Right forelimb (tissue), 1 donor: ENCODE measurements around the gene CRAMP1.

Experiments used
- DNase-seq: peaks from one replicate; pipeline ENCODE4 v3.0.0-alpha.2; 2018

The CRAMP1 gene

GRCh38 chr16:1638757-1639156 lies 26.6 kb downstream of the CRAMP1 start:
- no peak for DNase-seq

- no peak for DNase-seq
Measured at GRCh38 chr16:1639282-1639681, 27.1 kb downstream of the CRAMP1 start.

GRCh38 chr16:1639860-1640259 lies 27.7 kb downstream of the CRAMP1 start:
- DNase-seq = no peak

- DNase-seq = no peak
Measured at GRCh38 chr16:1640261-1640941, 28.2 kb downstream of the CRAMP1 start.

GRCh38 chr16:1641261-1641660 lies 29.1 kb downstream of the CRAMP1 start:
- DNase-seq = no peak

GRCh38 chr16:1642148-1642547 lies 30.0 kb downstream of the CRAMP1 start:
- DNase-seq = no peak

- DNase-seq = no peak
Measured at GRCh38 chr16:1642753-1643152, 30.6 kb downstream of the CRAMP1 start.

- DNase-seq = no peak
Measured at GRCh38 chr16:1643521-1643920, 31.4 kb downstream of the CRAMP1 start.

- DNase-seq = no peak
Measured at GRCh38 chr16:1645914-1646525, 33.9 kb downstream of the CRAMP1 start.

GRCh38 chr16:1647856-1648255 lies 35.7 kb downstream of the CRAMP1 start:
- no peak for DNase-seq

- DNase-seq = no peak
Measured at GRCh38 chr16:1650131-1650530, 38.0 kb downstream of the CRAMP1 start.

GRCh38 chr16:1651094-1651973 lies 39.2 kb downstream of the CRAMP1 start:
- no peak for DNase-seq

- DNase-seq = no peak
Measured at GRCh38 chr16:1651974-1652312, 39.8 kb downstream of the CRAMP1 start.

- no peak for DNase-seq
Measured at GRCh38 chr16:1653023-1653422, 40.9 kb downstream of the CRAMP1 start.

- no peak for DNase-seq
Measured at GRCh38 chr16:1654505-1655268, 42.5 kb downstream of the CRAMP1 start.

GRCh38 chr16:1655269-1655807 lies 43.2 kb downstream of the CRAMP1 start:
- DNase-seq = no peak

GRCh38 chr16:1655909-1656807 lies 44.0 kb downstream of the CRAMP1 start:
- DNase-seq = no peak

- no peak for DNase-seq
Measured at GRCh38 chr16:1656808-1657617, 44.9 kb downstream of the CRAMP1 start.

GRCh38 chr16:1657841-1658240 lies 45.7 kb downstream of the CRAMP1 start:
- DNase-seq = no peak

GRCh38 chr16:1659031-1659430 lies 46.9 kb downstream of the CRAMP1 start:
- no peak for DNase-seq

GRCh38 chr16:1661826-1662225 lies 49.7 kb downstream of the CRAMP1 start:
- no peak for DNase-seq
